NCI-H526 treated with DMSO at 0.1 percent for 48 hours (cell line): ENCODE data around the gene RFX4.
"Not testable (repeated sequence)": the region's sequence is repeated elsewhere in the genome, so short reads cannot be mapped to it uniquely, and the experiment has no call there.

Experiments
- DNase-seq: peaks from one replicate; lab custom pipeline; 2025; lab: John Stamatoyannopoulos, UW

Gene RFX4

GRCh38 chr12:106590601-106591000, 7.8 kb downstream of the RFX4 start:
- DNase-seq = no peak

- DNase-seq = no peak
These were observed 11.6 kb downstream of the RFX4 start for GRCh38 chr12:106594447-106594846.

- DNase-seq = no peak
These were observed 12.5 kb downstream of the RFX4 start for GRCh38 chr12:106595268-106595667.

- DNase-seq = no peak
These were observed 15.2 kb downstream of the RFX4 start for GRCh38 chr12:106598003-106598402.

GRCh38 chr12:106599302-106599701, 16.5 kb downstream of the RFX4 start:
- DNase-seq = no peak

GRCh38 chr12:106600503-106600902, 17.7 kb downstream of the RFX4 start:
- no peak for DNase-seq

- DNase-seq = no peak
These were observed 18.2 kb downstream of the RFX4 start for GRCh38 chr12:106601031-106601430.

GRCh38 chr12:106601496-106601895, 18.7 kb downstream of the RFX4 start:
- no peak for DNase-seq

GRCh38 chr12:106602076-106602475, 19.3 kb downstream of the RFX4 start:
- DNase-seq = no peak

- DNase-seq = no peak
These were observed 22.4 kb downstream of the RFX4 start for GRCh38 chr12:106605254-106605653.

- DNase-seq = not testable (repeated sequence)
These were observed 37.8 kb downstream of the RFX4 start for GRCh38 chr12:106620588-106620987.

- DNase-seq = no peak
These were observed 43.2 kb downstream of the RFX4 start for GRCh38 chr12:106625976-106626375.

GRCh38 chr12:106629797-106630659, 47.2 kb downstream of the RFX4 start:
- no peak for DNase-seq

GRCh38 chr12:106631150-106631549, 48.3 kb downstream of the RFX4 start:
- no peak for DNase-seq

- DNase-seq = no peak
These were observed 49.0 kb downstream of the RFX4 start for GRCh38 chr12:106631797-106632196.

GRCh38 chr12:106632797-106633450, 50.1 kb downstream of the RFX4 start:
- DNase-seq = no peak

GRCh38 chr12:106633451-106633823, 50.6 kb downstream of the RFX4 start:
- DNase-seq = no peak

GRCh38 chr12:106634206-106634605, 51.4 kb downstream of the RFX4 start:
- DNase-seq = no peak

GRCh38 chr12:106643000-106643399, 60.2 kb downstream of the RFX4 start:
- DNase-seq = no peak

GRCh38 chr12:106644335-106645073, 61.7 kb downstream of the RFX4 start:
- DNase-seq = no peak

GRCh38 chr12:106645074-106645421, 62.2 kb downstream of the RFX4 start:
- DNase-seq = peak; percentile 74

GRCh38 chr12:106645465-106646330, 62.9 kb downstream of the RFX4 start:
- no peak for DNase-seq
